ENCODE measurements around the gene CWC25.

- TF ChIP-seq CTCF (IDR thresholded peaks at IDR 0.05): peak; percentile 55
- no peak for TF ChIP-seq ZFX (IDR thresholded peaks at IDR 0.05; ENCODE audit: borderline replicate concordance)
Observed at GRCh38 chr17:38761612-38762011, 63.5 kb downstream of the CWC25 start.

All from 22Rv1 (cell line).